ENCODE data around the gene ZMIZ1.
"Not testable (repeated sequence)": the region's sequence is repeated elsewhere in the genome, so short reads cannot be mapped to it uniquely, and the experiment has no call there.

ZMIZ1 gene

DNA sequence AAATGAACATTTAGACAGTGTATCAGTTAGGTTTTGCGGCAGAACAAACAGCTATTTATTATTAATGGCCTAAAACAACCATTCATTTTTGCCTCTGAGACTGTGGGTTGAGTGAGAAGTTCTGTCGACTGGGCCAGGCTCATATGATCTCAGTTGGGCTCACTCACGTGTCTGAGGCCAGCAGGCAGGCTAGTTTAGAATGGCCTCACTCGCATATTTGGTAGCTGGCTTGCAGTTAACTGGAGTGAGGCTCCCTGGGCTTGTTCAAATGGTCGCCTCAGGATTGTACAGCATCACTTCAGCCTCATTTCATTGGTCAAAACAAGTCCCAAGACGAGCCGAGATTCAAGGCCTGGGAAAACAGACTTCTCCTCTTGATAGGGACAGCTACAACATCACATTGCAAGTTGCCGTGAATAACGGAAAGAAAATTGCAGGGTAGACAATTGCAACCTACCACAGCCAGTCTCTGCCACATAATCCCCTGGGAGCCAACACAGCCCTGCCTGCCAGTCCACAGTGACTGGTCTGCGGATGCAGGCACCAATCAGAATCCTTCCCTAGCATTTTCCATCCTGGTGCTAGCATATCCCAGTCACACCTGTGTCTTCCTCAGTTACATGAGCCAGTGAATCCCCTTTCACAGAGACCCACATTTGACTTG, 255.4 kb downstream of the ZMIZ1 start:
- DNase-seq (ENCODE audit: low read depth in 3 of 3), result no peak

- no peak for DNase-seq (ENCODE audit: low read depth in 3 of 3)
Measured at GRCh38 chr10:79326361-79327089, 257.8 kb downstream of the ZMIZ1 start.

- no peak for DNase-seq (ENCODE audit: low read depth in 3 of 3)
Measured at GRCh38 chr10:79327090-79327457, 258.3 kb downstream of the ZMIZ1 start.

DNA sequence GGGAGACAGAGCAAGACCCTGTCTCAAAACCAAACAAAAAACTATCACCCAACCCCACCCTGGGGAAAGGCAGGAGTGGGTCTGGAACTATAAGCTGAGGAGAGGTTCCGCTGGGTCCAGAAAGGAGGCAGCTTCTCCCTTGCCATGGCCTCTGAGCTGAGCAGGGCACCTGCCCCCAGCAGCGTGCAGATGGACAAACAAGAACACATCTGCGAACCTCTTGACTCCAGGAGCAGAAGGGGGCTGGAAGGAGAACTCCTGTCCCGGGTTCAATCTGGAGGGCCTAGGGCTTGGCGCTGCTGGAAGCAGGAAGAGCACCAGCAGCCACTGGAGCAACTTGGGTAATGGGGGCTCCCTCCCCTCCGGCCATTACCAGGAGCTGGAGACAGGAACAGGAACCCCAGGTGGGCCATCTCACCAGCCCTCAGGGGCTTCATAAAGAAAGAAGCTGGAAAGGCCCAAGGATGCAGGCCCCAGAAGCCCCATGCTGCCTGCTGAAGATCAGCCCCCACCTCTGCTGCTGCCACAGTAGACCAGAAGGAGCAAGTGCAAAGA, 259.5 kb downstream of the ZMIZ1 start:
- DNase-seq (ENCODE audit: low read depth in 3 of 3), result no peak

DNA sequence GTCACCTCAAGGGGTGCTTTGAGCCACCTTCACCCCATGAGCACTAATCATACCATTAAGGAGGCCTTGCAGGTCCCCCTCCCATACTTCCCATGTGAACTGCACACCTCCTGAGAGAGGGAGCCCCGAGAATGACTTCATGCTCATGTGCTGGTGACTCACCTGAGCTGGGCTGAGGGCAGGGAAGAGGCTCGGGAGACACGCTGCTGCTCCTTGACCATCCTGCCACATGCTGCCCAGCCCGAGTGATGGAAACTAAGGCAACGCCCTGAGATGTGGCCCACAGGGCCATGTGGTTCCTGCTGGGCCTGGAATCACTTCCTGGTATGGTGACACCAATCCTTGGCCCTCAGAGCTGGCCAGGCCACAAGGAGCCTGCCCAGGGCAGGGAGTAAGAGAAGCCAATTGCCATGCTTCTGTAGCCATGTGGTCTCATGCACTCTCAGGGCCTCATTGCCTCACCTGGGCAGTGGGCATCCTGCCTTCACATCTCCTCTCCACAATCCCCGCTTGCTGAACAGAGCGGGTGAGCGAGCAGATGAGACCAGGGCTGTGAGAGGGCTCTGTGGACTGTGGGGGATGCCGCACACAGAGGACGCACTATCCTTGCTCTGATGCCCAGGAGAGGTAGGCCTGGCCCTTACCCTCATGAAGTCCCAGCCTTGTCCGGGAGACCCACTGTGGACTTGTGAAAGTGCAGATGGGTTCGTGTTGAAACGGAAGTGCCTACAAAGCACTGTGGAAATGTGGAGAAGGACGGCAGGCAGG, 260.2 kb downstream of the ZMIZ1 start:
- no peak for DNase-seq (ENCODE audit: low read depth in 3 of 3)

DNA sequence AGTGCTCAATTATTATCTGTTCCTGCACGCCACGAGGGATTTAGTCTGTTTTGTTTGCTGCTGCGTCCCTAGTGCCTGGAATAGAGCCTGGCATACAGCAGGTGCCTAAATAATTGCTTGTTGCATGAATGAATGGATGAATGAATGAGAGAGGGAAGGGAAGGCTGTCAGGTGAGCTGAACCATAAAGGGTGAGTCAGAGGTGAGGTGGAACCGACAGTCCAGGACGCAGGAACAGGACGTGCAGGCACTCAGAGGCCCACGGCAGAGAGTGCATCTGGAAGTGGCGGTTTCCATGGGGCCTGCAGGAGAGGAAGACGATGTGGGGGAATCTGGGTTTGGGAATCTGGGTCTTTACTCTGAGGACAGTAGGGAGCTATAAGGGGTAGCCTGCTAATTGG, 260.8 kb downstream of the ZMIZ1 start:
- no peak for DNase-seq (ENCODE audit: low read depth in 3 of 3)

GRCh38 chr10:79331226-79331625, 262.5 kb downstream of the ZMIZ1 start:
- DNase-seq (ENCODE audit: low read depth in 3 of 3), result no peak

DNA sequence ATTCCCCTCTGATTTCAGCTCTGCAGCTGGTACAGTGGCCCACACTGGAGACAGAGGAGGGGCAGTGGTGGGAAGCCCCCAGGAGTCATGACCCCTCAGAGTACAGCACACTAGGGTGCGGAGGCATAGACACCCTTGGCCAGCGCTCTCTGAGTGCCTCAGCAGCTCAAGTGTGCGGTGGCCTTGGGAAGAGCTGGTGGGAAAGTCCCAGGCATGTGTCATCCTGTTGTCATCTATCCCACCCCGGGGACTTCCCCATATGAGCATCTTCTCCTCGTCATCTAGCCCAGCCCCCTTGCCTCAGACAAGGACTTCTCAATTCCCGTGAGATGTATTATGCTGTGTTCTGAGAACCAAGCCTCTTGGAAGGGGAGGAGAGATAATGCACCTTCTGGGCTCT, 262.9 kb downstream of the ZMIZ1 start:
- peak; percentile 76 to 82 (median 78) for DNase-seq (ENCODE audit: low read depth in 3 of 3)

DNA sequence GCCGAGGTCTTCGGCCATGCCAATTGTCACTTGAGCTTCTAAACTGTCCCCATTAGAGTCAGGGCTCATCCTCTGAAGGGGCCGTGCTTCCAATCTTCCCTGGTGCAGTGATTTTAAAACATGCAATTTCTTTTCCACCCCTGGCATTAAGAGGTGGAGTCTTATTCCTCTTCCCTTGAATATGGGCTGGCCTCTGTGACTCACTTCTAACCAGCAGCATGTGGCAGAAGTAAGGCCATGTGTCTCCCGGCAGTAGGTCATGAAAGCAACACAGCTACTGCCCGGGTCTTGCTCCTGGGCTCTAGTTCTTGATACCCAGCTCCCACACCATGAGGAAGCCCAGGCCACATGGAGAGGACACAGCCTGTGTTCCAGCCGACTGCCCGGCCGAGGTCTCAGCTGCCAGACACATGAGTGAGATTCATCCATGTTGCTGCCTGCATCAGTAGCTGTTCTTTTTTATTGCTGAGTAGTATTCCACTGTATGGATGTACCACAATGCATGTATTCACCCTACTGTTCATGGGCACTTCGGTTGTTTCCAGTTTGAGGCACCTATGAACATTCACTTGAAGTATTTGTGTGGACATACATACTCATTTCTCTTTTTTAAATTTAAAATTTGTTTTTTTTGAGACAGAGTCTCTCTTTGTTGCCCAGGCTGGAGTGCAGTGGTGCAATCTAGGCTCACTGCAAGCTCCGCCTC, 264.0 kb downstream of the ZMIZ1 start:
- DNase-seq (ENCODE audit: low read depth in 3 of 3), result not testable (repeated sequence)

DNA sequence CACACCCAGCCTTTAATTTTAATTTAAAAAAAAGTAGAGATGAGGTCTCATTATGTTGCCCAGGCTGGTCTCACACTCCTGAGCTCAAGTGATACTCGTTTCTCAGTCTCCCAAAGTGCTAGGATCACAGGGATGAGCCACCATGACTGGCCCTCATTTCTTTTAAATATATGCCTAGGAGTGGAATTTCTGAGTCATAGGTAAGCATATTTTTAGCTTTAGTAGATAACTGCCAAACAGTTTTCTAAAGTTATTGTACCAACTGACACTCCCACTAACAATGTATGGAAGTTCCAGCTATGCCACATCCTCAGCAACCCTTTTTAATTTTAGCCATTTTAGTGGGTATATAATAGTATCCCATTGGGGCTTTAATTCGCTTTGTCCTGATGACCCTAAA, 264.7 kb downstream of the ZMIZ1 start:
- no peak for DNase-seq (ENCODE audit: low read depth in 3 of 3)

GRCh38 chr10:79334573-79334972, 265.8 kb downstream of the ZMIZ1 start:
- DNase-seq (ENCODE audit: low read depth in 3 of 3), result no peak

- DNase-seq (ENCODE audit: low read depth in 3 of 3), result no peak
Measured at GRCh38 chr10:79335094-79335469, 266.3 kb downstream of the ZMIZ1 start.

- no peak for DNase-seq (ENCODE audit: low read depth in 3 of 3)
Measured at GRCh38 chr10:79335470-79336235, 266.9 kb downstream of the ZMIZ1 start.

DNA sequence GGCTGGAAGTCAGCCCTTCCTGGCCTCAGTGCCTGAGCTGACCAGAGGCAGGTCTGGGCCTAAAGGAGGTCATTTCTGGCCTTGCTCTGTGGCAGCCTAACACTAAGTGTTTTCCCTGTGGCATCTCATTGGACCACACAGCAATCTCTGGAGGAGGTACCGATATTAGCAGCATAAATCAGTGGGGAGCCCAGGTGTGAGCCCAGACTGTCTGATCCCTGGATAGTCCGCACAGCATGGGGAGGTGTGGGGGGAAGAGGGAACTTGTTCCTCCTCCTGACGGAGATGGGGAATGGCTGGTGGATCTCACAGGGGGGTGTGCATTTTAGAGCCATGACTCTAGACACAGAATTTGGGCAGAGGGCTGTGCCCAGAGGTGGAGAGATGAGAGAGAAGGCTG, 267.5 kb downstream of the ZMIZ1 start:
- no peak for DNase-seq (ENCODE audit: low read depth in 3 of 3)

DNA sequence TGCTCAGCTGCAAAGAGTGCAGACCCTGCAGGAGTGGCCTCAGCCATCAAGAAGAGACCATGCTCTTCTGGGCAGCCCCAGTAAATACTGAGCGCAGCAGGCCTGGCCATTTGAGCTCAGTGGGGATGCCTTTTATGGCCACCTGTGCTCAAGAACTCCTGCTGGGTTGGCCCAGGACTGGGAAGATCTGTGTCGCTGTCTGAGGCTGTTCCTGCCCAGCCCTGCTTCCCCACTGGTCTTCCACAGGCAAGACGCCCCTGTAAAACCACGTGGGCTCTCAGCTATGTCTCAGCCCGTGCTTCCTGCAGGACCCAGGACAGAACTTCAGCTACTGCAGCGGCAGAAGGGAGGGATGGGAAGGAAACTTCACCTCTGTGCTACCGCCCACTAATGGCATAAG, 268.0 kb downstream of the ZMIZ1 start:
- no peak for DNase-seq (ENCODE audit: low read depth in 3 of 3)

GRCh38 chr10:79337783-79338469, 269.2 kb downstream of the ZMIZ1 start:
- DNase-seq (ENCODE audit: low read depth in 3 of 3), result not testable (repeated sequence)

- DNase-seq (ENCODE audit: low read depth in 3 of 3), result no peak
Measured at GRCh38 chr10:79339266-79339665, 270.5 kb downstream of the ZMIZ1 start.

- DNase-seq (ENCODE audit: low read depth in 3 of 3), result no peak
Measured at GRCh38 chr10:79340646-79341244, 272.0 kb downstream of the ZMIZ1 start.

DNA sequence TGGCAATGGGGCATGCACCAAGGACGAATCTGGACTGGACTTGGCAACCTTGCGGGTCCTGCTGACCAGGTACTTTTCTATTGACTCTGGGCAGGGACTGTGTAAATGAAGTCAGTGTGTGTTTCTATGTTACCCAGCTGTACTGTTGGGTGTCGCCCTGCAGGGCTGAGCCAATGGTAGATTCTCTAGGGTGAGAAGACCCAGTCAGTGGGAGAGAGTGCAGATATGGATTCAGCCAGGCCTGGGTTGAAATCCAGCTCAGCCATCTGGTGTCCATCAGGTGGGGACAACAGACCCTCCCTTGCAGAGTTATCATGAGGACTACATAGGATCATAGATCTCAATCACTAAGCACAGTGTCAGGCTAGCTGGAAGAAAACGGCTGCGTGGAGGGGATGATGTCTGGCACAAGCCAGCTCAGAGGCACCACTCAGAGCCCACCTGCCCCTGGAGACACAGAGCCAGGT, 273.6 kb downstream of the ZMIZ1 start:
- no peak for DNase-seq (ENCODE audit: low read depth in 3 of 3)

Measured in stimulated activated CD4-positive, alpha-beta T cell treated with anti-CD3 and anti-CD28 coated beads, TNF-alpha, amount 100 ng/mL, for 48 hours (primary cell).